GM12875 (cell line): ENCODE measurements around the gene SEC24C.

Experiments
- H3K4me3 ChIP-seq: one replicate; pipeline ENCODE4 v1.5.1; 2011; ENCODE audit warnings: low read depth, low read length, control low read depth
- TF ChIP-seq, protein P1 (sequence below): IDR thresholded peaks from 2 replicates; pipeline ENCODE4 v1.5.1; 2011; ENCODE audit warnings: low read depth, mild to moderate bottlenecking, control low read depth, inconsistent platforms, low read length, moderate library complexity, borderline replicate concordance; ENCODE audit not compliant: insufficient read depth

The SEC24C gene

GRCh38 chr10:73812657-73813056 is 68.5 kb downstream of the SEC24C start:
- TF ChIP-seq, protein P1, sequence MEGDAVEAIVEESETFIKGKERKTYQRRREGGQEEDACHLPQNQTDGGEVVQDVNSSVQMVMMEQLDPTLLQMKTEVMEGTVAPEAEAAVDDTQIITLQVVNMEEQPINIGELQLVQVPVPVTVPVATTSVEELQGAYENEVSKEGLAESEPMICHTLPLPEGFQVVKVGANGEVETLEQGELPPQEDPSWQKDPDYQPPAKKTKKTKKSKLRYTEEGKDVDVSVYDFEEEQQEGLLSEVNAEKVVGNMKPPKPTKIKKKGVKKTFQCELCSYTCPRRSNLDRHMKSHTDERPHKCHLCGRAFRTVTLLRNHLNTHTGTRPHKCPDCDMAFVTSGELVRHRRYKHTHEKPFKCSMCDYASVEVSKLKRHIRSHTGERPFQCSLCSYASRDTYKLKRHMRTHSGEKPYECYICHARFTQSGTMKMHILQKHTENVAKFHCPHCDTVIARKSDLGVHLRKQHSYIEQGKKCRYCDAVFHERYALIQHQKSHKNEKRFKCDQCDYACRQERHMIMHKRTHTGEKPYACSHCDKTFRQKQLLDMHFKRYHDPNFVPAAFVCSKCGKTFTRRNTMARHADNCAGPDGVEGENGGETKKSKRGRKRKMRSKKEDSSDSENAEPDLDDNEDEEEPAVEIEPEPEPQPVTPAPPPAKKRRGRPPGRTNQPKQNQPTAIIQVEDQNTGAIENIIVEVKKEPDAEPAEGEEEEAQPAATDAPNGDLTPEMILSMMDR = no peak
- H3K4me3 ChIP-seq = no peak overlapping the region

DNA sequence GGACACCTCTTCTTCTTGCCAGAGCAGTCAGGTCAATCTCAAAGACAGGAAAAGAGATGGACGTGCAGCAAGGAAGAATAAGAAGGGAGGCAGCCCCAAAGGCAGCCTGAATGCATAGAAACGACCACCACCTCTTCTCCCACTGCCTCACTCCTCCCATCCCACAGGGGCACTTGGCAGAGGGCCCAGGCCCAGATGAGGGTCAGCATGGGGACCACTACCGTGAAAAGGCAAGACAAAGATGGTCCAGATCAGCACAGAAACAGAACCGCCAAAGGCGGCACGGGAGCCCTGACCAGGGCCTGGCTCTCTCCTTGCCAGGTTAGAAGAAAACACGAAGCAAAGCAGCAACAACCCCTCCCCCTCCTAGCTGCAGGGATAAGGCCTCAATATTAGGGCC is 69.2 kb downstream of the SEC24C start:
- no peak overlapping the region for H3K4me3 ChIP-seq
- TF ChIP-seq, protein P1 = no peak

DNA sequence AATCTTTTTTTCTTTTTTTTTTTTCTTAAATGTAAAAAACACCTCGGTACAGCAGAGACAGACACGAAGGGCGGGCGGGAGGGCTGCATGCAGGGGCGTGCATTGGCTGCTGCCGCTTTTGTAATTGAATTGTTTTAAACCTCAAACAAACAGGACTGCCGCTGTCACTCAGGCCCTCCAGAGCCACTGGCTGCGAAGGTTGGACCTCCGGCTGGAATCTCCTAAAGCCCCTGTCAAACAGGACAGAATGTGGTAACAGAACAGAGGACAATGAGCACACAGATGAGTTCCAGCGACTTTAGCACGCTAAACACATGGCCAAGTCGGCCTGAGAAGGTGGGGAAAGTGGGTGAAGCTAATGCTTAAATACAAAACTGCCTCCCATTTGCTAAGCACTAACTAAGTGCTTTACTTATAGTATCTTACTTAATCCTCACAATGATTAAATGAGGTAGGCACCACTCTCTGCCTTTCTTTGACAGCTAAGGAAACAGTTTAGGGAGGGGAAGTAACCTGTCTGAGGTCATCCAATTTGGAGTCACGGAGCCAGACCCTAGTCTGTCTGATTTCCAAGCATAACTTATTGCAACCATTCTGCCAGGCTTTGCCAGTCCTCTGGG is 70.2 kb downstream of the SEC24C start:
- H3K4me3 ChIP-seq = no peak overlapping the region
- TF ChIP-seq, protein P1 = no peak

- TF ChIP-seq, protein P1 = no peak; the same call in 1 of the 2 replicates
- H3K4me3 ChIP-seq = no peak overlapping the region
Observed at GRCh38 chr10:73814896-73815718, 70.9 kb downstream of the SEC24C start.

DNA sequence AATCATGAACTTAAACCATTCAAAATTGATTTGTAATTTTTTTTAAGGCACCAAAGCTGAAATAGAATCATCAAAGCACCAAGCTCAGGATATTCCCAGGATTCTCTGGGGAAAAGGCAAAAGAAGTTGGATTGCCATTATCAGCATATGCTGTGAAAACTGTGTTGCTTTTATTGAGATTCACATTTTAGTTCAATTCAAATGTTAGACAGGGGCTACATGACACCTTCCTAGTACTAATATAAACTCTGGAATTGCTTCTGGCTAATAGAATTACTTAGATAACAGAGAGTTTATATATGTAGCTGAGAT is 71.5 kb downstream of the SEC24C start:
- TF ChIP-seq, protein P1 = no peak
- H3K4me3 ChIP-seq = no peak overlapping the region

GRCh38 chr10:73816917-73817729 is 73.0 kb downstream of the SEC24C start:
- TF ChIP-seq, protein P1 = no peak
- no peak overlapping the region for H3K4me3 ChIP-seq
